GM12865 (cell line): ENCODE results near the gene C10orf143.

Experiments
- DNase-seq: peaks from one replicate; pipeline ENCODE4 v3.0.0; 2010; ENCODE audit warnings: low read depth
- H3K4me3 ChIP-seq: 2 replicates; pipeline ENCODE4 v1.5.1; 2011; ENCODE audit warnings: mild to moderate bottlenecking, low read depth, low read length, control low read depth
- TF ChIP-seq, protein P1 (sequence below): IDR thresholded peaks from 2 replicates; pipeline ENCODE4 v1.5.1; 2011; ENCODE audit warnings: low read length, control low read depth, low read depth, inconsistent platforms; ENCODE audit not compliant: insufficient read depth; ENCODE audit errors: missing control alignments

C10orf143 gene

DNA sequence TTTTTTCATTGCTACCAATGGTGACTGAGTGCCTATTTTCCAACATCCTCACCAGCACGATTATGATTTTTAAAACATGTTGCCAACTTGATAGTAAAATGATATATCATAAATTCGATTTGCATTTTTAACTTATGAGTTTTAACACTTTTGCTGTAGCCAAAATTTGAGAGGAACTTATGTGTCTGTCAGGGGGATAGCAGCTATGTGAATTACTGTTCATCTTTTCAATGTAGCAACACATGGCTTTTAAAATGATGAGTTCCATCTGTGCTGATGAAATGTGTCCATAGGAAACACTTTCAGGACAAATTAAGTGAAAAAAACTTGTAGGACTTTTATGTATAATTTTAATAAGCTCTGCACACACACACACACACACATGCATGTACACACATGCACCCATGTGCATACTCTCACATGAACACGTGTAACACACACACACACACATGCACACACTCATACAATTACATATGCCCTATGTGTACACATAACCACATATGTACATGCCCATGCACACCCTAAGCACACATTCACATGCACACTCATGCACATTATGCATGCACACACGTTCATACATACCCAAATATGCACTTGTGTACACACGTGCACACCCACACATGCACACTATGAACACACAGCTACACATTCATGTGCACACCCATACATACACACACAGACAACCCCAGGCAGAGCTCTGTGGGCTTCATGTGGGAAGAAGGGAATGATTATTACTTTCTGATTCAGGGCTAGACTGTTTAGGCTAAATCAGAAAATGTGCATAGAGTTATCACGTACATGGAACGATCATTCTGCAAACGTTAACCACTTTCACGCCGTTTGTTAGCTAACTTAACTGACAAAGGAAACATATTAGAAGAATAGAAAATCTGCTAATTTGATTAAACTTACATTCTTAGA, 68.9 kb downstream of the C10orf143 start:
- DNase-seq = no peak
- TF ChIP-seq, protein P1, sequence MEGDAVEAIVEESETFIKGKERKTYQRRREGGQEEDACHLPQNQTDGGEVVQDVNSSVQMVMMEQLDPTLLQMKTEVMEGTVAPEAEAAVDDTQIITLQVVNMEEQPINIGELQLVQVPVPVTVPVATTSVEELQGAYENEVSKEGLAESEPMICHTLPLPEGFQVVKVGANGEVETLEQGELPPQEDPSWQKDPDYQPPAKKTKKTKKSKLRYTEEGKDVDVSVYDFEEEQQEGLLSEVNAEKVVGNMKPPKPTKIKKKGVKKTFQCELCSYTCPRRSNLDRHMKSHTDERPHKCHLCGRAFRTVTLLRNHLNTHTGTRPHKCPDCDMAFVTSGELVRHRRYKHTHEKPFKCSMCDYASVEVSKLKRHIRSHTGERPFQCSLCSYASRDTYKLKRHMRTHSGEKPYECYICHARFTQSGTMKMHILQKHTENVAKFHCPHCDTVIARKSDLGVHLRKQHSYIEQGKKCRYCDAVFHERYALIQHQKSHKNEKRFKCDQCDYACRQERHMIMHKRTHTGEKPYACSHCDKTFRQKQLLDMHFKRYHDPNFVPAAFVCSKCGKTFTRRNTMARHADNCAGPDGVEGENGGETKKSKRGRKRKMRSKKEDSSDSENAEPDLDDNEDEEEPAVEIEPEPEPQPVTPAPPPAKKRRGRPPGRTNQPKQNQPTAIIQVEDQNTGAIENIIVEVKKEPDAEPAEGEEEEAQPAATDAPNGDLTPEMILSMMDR = no peak
- H3K4me3 ChIP-seq = no peak overlapping the region

DNA sequence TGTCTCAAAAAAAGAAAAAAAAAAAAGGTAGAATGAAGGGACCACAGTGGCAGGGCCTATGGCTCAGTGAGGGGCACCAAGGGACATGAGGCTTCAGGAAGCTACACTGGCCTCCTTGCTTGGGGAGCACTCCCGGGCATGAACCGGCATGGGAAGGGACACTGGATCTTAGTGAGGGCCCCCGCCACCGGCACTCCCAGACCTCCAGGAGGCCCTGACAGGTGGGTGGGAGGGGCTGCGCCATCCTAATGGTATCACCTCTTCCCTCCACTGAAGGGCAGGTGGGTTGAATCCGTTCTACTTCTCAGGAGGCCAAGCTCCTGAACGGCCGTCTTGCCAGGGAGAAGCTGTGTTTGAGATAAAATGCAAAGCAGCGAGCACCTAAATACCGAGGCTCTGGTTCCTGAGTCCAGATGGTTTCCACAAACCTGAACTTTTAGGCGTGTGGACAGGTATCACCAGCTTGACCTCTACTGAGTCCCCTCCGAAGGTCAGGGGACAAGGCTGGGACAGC, 69.8 kb downstream of the C10orf143 start:
- no peak for DNase-seq
- H3K4me3 ChIP-seq = no peak overlapping the region
- TF ChIP-seq, protein P1 = no peak

DNA sequence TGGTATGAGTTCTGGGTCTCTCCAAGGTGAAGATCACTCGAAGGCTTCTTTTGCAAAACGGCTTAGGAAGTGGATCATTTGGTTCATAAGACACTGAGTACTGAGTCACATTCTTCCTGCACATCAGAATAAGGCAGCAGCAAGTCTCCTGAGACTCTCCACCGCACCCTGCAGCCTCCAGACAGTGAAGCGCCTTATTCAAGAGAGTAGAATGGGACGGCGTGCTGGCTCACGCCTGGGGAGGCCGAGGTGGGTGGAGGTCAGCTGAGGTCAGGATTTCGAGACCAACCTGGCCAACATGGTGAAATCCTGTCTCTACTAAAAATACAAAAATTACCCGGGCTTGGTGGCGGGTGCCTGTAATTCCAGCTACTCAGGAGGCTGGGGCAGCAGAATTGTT, 70.3 kb downstream of the C10orf143 start:
- H3K4me3 ChIP-seq = no peak overlapping the region
- no peak for DNase-seq
- TF ChIP-seq, protein P1 = no peak

DNA sequence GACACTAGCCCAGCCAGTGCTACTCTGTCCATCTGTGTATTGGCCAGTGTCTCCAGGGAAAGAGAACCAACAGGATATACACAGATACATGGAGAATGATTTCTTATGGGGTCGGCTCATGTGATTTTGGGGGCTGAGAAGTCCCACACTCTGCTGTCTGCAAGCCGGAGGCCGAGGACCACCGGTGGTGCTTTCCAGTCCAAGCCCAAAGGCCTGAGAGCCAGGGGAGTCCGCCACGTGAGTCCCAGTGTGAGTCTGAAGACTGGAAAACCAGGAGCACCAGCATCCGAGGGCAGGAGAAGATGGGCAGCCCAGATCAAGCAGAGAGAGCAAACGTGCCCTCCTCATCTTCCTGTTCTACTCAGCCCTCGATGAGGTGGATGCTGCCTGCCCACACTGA, 71.5 kb downstream of the C10orf143 start:
- TF ChIP-seq, protein P1 = no peak
- DNase-seq = no peak

DNA sequence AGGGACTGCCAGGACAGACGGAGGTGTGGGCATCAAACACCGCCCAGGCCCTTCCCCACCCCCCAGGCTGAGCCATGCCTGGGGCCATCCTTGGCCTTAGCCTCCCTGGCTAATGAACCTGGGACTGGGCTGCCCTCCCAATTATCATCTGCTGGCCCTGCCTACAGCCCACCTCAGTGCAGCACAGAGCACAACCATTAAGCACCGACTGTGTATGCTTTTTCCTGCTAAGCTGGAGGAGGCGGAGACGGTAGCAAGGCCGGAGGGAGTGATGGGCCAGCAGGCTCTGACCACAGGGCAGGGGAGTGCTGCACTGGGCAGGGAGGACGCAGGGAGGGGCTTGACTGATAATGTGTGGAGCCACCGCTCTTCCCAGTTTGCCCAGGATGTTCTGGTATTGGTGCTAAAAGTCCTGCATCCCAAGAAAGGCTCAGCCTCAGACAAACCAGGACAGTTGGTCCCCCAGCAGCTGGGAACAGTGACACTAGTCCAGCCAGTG, 72.0 kb downstream of the C10orf143 start:
- no peak for DNase-seq
- H3K4me3 ChIP-seq = no peak overlapping the region
- TF ChIP-seq, protein P1 = no peak

More for the DNA sequence above, 71.5 kb downstream of the C10orf143 start:
- H3K4me3 ChIP-seq = no peak overlapping the region

DNA sequence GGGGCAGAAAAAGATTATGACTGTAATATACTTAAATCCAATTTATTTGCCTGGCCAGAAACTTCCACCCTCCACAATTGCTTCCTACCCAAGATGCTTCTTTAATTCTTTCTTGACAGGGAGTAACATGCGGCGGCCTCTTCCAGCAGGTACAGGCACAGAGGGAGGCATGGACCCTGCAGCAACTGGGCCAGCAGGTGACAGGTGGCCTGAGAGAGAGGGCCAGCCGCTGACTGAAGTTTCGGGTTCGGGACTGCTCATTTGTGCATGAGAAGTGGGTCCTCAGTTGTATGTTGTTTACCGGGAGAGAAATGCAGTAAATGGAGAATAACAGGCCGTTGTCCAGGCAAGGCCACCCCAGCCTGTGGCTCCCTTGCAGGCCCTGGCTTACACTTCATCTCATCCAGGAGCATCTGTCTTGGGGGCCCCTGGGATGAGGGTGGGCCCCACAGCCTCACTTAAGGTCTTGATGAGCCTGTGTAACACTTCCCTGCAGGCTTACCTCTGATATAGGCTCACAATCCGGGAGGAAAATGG, 72.5 kb downstream of the C10orf143 start:
- no peak overlapping the region for H3K4me3 ChIP-seq
- DNase-seq = no peak
- TF ChIP-seq, protein P1 = no peak
